ENCODE data around the gene CDC37L1. TPM values are rescaled to one million over a fixed set of nuclear protein-coding genes. Genes with fewer than 3 reads are reported as not detected.

CDC37L1 gene
- polyA plus RNA-seq, 1 of the 3 experiments (the other 2 are of a cell fraction): 6.5 TPM

DNA sequence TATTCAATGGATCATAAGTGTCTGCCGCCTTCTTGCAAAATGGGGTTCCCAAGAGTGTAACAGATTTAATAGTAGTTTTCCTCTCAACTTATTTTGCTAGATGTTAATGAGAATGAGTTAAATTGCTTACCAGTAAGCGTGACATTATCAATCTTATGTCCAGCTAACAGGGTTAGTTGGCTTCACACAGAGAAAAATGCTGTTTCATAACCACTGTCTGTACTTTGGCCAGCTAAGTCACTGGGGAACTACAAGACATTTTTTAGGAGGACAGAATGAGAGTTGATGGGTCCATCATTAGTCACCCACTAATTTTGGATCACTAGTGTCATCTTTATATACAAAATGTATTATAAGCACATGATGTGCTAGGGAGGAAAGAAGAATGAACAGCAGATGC, 1.4 kb downstream of the CDC37L1 start (continued):
- TF ChIP-seq EZH2phosphoT487 (IDR thresholded peaks at IDR 0.05; ENCODE audit: borderline replicate concordance, low read depth): no peak
- no peak for TF ChIP-seq MEF2A (IDR thresholded peaks at IDR 0.05; ENCODE audit: borderline replicate concordance, low read depth)
- TF ChIP-seq FOSL2 (IDR thresholded peaks at IDR 0.05; ENCODE audit: borderline replicate concordance, low read depth): no peak
- no peak for TF ChIP-seq FOXM1 (IDR thresholded peaks at IDR 0.05; ENCODE audit: low read depth)
- TF ChIP-seq GABPA (IDR thresholded peaks at IDR 0.05; ENCODE audit: low read depth): no peak

DNA sequence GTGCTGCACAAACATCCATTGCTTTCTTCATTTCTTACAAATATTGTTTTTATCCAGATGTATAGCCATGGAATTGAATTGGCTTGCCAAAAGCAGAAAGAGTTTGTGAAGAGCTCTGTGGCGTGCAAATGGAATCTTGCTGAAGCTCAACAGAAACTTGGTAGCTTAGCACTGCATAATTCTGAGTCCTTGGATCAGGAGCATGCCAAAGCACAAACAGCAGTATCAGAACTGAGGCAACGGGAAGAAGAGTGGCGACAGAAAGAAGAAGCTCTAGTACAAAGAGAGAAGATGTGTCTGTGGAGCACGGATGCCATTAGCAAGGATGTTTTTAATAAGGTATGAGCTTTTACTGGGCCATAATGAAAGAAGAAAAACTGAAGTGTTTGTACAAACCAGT, 5.5 kb downstream of the CDC37L1 start:
- POLR2A ChIA-PET: no interaction called here

More for the DNA sequence above, 5.5 kb downstream of the CDC37L1 start:
- Histone ChIP-seq H3K27me3 (ENCODE audit: insufficient read depth) (no peaks in the 10 kb centered on the region), H3K4me3 (ENCODE audit: low read depth in 2 of 2, low read length in 1 of 2) (no peak overlapping the region), H3K4me1 (ENCODE audit: control insufficient read depth in 1 of 2, insufficient read depth in 2 of 2, low read depth in 1 of 2, low read length in 1 of 2) (peaks cover 3 to 15% of the 10 kb centered on the region in 2 experiments; a peak in 3 of 4 replicates), H2AFZ (ENCODE audit: low read depth) (no peak overlapping the region), H3K79me2 (ENCODE audit: insufficient read depth) (peaks cover 56% of the 10 kb centered on the region), H4K20me1 (ENCODE audit: insufficient read depth) (no peaks in the 10 kb centered on the region), H3K36me3 (replicated peaks in 1 of 2; ENCODE audit: control insufficient read depth in 1 of 2, insufficient read depth in 2 of 2, low read length in 1 of 2) (peaks cover 29 to 35% of the 10 kb centered on the region in 2 experiments), H3K4me2 (no peak overlapping the region), H3K9ac (no peak overlapping the region), H3F3A (replicated peaks; ENCODE audit: insufficient read depth) (peaks cover 15% of the 10 kb centered on the region), H3K9me3 (no peaks in the 10 kb centered on the region), H3K27ac (ENCODE audit: low read depth in 2 of 2, low read length in 1 of 2) (no peak overlapping the region), H3K9me2 (no peaks in the 10 kb centered on the region)
- 98% methylated on average over 4 of the region's 4 CpGs for WGBS (ENCODE audit: low lambda C conversion rate)
- CTCF ChIA-PET: interaction anchor here (0.9 to 1.7 kb wide), 3 partner anchors 19 to 56 kb away, joined by 3 to 5 read pairs (median 4); partner anchors contain the start of genes AK3 and SPATA6L
- TF ChIP-seq JUND (IDR thresholded peaks at IDR 0.05): no peak
- TF ChIP-seq ZBTB33 (IDR thresholded peaks at IDR 0.05; ENCODE audit: borderline replicate concordance, low read depth): no peak
- no peak for TF ChIP-seq EP300 (IDR thresholded peaks at IDR 0.05; ENCODE audit: borderline replicate concordance in 1 of 2, low read depth in 1 of 2, low read length in 1 of 2)
- no peak for TF ChIP-seq FOXJ3 (CRISPR knock-in tag; IDR thresholded peaks at IDR 0.05)
- TF ChIP-seq, protein P1, sequence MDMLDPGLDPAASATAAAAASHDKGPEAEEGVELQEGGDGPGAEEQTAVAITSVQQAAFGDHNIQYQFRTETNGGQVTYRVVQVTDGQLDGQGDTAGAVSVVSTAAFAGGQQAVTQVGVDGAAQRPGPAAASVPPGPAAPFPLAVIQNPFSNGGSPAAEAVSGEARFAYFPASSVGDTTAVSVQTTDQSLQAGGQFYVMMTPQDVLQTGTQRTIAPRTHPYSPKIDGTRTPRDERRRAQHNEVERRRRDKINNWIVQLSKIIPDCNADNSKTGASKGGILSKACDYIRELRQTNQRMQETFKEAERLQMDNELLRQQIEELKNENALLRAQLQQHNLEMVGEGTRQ (IDR thresholded peaks at IDR 0.05; ENCODE audit: borderline replicate concordance, low read depth, low read length): no peak
- no peak for TF ChIP-seq MEF2A (IDR thresholded peaks at IDR 0.05; ENCODE audit: borderline replicate concordance, low read depth)
- no peak for TF ChIP-seq FOXM1 (IDR thresholded peaks at IDR 0.05; ENCODE audit: low read depth)
- DNase-seq: no peak
